DMS114 treated with DMSO at 0.1 percent for 48 hours (cell line): Measurements from ENCODE around the gene CRAMP1.

Source experiments
- DNase-seq: peaks from one replicate; lab custom pipeline; 2025; ENCODE audit not compliant: unreplicated experiment; lab: John Stamatoyannopoulos, UW

Gene CRAMP1

DNA sequence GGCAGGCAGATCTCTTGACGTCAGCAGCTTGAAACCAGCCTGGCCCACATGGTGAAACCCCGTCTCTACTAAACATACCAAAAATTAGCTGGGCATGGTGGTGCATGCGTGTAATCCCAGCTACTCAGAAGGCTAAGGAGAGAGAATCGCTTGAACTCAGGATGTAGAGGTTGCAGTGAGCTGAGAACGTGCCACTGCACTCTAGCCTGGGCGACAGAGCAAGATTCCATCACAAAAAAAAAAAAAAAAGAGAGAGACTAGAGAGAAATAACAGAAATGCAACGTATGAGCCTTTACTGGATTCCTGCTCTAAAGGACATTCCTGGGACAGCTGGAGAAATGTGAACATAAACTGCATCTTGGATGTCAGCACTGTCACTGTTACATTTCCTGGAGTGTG, 11.1 kb upstream of the CRAMP1 start:
- no peak for DNase-seq

DNA sequence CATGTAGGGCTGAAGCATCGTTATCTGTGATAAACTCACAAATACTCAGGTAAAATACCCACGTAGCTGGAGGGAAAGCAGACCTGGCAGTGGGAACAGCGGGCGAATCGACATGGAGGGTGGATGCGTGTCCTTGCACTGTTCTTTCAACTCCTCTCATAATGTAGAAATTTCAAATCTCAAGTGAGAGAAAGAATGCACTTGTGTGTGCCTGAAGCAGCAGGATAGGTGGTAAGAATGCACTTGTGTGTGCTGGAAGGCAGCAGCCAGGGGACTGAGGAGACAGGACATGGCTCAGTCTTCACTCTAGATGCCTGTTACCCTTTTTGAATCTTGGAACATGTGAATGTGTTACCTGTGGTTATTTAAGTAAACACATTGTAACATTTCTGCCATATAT, 10.7 kb upstream of the CRAMP1 start:
- no peak for DNase-seq

DNA sequence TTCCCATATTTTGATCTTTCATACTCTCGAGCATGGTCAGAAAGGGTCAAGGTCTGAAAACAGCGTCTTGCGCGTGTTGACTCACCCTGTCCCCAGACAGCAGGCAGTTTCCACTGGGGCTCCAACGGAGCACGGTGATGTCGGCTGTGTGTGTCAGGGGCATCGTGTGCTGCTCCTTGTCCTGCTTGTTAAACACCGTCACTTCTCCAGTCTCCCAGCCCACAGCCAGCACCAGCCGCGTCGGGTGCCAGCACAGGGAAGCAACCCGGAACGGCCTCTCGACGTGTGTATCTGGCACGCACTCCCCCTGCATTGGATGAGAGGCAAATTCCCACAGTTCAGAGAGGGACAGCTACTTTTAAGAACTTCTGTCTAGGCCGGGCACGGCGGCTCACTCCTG, 9.9 kb upstream of the CRAMP1 start:
- no peak for DNase-seq

DNA sequence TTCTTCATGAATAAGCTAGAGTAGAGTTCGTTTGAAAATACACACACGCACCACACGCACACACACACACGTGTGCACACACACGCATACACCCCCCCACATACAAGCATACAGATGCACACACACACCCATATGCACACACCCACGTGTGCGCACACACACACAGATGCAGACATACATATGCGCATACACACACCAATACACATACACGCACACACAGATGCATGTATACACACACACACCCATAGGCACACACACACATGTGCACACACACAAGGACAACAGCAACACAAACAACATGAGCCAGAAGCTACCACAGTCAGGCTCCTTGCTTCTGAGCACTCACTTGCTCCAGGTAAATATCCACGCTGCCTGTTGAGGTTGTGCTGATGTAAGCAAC, 5.4 kb upstream of the CRAMP1 start:
- DNase-seq, result no peak

DNA sequence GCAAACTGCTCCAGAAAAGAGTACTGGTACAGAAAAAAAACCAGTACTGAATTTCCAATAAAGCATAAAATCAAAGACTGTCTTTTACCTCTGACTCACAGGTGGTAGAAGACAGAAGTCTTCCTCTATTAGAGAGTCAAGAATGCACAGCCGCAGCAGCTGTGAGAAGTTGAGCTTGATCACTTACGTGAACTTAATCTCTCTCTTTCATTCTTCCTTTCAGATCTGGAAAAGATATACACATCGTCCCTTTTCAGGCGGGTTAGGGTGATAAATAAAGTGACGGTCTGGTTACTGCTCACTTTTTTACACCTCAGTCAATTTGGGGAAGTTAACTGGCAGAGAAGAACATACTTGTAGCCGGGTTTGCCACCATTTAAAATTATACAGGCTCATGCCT, 4.2 kb upstream of the CRAMP1 start:
- DNase-seq, result no peak

DNA sequence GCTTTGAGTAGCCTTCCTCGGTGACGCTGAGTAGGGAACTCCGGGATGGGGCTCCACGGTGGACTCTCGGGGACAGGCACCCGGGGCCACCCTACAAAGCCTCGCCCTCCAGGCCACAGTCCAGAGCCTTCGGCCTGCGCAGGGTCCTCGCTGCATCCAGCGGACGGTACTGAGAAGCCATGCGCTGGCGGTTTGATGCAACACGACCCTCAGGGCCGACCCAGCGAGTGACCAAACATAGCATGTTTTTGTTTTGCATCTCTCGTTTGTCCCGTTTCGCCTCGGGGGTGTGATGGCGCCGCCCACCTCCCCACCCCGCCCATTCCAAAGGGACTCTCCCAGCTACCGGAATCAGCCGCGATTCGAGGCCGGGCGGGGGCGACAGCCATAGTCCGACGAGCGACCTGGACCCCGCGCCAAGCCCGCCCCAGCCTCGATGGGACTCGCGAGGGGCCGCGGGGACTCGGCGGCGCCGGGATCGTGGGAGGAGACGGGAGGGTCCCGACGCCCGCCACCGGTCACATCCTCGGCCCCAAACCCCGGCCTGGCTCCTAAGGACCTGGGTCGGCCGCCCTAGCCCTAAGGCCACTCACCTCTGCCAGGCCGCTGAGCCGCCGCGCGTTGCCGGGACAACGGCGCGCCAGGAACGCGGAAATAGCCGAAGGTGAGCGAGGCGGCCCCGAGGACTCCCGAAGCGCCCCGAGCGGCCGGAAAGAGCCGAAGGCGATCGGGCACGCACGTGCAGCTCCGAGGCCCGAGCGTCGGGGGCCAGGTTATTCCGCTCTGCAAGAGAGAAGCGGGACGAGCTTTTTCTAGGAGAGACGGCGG, 1.9 kb upstream of the CRAMP1 start:
- DNase-seq, result peak; percentile 72

DNA sequence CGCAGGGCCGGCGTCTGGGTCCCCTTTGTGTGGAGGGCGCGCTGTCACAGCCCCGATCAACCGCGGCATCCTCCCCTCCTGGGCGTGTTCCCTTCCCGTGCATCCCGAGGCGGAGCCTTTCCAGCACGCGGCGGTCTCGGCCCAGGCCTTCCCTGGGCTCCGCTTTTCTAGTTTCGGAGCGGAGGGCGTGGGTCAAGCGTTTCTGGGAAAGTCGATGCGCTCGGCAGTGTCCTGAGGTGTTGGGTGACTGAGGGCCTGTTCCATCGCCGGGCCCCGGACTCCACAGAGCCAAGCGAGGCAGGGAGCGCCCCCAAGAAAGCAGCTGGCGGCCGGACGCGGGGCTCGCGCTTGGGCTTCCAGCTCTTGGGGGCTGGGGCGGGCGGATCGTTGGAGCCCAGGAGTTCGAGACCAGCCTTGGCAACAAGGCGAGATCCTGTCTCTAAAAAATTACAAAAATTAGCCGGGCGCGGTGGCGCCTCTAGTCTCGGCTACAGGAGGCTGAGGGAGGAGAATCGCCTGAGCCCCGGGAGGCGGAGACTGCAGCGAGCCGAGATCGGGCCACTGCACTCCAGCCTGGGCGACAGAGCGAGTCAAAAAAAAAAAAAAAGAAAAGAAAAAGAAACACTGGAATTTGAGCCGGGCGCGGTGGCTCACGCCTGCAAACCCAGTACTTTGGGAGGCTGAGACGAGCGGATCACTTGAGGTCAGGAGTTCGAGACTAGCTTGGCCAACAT, 1.1 kb upstream of the CRAMP1 start:
- peak; percentile 67 for DNase-seq

DNA sequence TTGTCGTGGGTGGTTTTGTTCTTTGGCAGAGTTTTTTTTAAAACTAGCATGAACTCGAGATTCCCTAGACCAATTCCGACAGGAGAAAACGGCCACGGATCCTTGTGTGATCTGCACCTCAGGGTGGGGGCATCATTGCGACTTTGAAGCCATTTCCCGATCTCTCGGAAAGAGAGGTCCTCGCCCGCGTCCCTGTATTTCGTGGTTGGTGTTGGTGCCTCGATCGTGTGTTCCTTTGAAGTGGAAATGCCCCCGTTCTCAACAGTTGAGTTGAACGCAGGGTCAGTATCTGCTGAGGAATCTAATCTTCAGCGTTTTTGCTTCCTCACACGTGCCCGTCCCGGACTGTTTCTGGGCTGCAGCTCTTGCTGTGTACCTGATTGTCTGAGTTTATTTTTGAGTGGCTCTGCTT, 1.1 kb downstream of the CRAMP1 start:
- no peak for DNase-seq

DNA sequence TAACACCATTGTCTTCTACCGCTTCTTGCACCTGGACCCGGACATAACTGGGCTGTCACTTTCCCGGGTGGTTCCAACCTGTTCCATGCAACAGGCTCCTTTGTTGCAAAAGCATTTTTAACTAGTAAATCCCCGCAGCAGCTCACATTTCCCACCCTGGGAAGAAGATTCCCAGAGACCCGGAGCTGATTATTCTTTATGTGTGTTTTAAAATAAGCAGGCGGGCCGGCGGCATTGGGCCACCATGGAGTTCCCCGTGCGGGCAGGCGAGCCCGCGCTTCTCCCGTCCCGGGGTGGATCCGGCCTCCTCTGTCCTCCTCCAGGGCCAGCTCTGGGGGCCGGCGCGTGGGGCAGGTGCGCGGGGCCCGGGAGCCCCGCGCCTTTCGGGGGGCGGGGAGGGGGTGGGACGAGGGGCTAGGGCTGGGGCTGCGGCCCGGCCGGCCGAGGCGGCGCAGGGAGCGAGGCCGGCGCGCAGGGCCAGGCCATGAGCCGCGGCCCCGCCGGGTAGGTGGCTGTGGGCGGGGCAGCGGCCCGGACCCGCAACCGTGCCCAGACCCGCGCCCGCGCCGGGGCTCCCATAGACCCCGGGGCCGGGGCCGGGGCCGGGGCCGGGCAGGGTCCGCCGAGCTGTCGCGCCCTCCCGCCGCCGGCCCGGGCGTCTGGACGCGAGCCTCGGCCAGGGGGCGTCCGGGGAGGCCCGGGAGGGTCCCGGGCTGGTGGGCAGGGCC, 1.7 kb downstream of the CRAMP1 start:
- no peak for DNase-seq

DNA sequence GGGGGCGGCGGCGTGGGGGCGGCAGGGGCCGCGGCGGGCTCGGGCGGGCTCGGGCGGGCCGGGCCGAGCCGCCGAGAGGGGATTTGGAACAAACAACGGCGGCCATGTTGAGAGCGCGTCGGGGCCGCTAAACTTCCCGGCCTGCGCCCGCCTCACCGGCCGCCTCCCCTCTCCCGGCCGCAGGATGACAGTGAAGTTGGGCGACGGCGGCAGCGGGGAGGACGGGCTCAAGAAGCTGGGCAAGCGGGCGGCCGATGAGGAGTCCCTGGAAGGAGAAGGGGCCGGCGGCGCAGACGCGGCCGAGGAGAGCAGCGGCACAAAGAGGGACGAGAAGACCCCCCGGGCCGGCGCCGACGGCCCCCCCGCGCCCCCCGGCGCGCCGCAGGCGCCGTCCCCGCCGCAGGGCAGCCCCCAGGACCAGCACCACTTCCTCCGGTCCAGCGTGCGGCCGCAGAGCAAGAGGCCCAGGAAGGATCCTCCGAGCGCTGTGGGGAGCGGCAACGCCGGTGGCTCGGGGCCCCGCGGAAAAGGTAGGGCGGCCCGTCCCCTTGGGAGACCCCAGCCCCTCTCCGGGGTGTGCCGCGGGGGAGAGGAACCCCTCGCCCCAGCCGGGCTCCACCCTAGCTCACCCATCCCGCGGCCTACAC, 2.4 kb downstream of the CRAMP1 start:
- DNase-seq, result no peak

DNA sequence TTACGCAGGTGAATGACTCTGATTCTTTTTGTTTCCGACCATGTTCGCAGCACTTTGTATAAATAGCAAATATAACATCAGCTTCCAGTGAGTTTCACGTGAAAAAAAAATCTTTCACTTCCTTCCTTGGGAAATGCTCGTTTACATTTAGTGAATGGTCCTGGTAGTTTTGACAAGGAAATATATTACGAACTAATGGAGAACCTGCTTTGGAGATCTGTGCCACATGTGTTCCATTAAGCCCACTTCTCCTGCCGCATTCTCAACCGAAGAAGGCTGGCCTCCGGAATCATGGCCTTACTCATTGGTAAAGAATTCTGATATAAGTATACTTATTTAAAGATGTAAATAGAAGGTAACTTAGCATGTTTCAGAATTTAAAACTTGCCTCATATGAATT, 3.6 kb downstream of the CRAMP1 start:
- DNase-seq, result no peak

DNA sequence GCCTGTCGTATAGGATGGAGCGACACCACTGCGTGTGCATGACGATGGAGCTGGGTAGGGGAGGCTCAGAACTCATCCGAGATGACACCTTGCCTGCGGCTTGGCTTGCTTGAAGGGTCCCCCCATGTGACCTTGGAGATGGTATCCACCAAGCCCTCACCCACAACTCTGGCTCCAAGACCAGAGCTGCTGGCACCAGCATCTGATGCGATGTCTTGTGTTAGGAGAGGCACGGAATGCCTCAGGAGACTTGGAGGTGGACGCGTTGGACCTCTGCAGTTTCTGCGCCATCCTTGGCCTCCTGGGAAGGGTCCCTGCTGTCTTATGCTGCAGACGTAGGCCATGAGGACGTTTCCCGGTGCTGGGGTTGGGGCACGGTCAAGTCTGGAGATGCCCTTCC, 7.8 kb downstream of the CRAMP1 start:
- DNase-seq, result no peak

DNA sequence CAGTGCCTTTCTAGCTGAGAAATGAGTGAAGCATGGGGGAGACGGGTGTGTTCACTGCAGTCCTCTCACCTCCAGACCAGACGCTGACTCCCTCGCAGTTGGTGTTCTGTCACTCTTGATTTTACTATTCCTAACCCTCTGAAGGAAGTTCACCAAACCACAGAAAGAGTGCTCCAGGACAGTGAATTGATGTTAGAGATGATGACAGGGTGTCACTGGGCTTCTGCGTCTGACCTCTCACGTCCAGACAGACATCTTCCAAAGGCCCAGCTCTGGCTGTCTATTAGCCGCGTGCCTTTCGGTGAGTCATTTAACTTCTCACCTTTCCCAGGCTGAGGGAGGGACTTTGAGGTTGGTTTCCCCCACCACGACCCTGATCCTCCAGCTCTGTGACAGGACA, 8.2 kb downstream of the CRAMP1 start:
- DNase-seq, result no peak

DNA sequence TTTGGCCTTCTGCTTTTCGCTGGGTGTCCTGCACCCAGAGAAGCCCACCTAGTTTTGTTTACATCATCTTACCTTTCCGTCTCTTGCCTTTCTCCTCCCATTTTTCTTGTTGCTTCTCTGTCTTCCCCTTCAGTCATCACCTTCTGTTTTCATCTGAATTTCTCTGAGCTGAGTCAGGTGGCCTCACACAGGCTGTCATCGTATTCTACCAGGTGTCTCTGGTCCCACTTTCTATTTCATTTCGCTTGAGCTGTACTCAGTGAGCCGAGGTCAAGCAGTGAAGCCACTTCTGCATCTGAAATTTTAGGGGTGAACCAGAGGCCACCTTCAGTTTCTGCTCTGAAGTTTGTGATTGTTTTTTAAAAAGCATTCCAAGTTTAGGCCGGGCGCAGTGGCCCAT, 9.7 kb downstream of the CRAMP1 start:
- DNase-seq, result no peak

DNA sequence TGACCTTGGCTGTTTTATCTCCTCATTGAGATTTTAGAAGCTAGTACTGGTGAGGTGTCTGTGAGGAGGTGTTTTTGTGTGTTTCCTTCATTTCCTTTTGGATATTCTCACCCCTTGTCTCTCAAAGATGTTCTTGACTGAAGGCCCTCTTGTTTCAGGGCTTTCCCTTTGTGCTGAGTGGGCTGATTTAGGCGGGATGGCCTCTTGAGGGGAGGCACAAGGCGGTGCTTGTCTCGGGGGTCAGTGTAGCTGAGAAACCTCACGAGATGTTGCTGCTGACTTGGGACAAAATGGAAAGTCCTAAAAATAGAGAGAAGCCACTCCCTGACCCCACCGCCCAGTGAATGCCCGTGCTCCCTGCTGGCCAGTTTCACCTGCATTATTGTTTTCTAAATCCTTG, 14.2 kb downstream of the CRAMP1 start:
- DNase-seq, result no peak

DNA sequence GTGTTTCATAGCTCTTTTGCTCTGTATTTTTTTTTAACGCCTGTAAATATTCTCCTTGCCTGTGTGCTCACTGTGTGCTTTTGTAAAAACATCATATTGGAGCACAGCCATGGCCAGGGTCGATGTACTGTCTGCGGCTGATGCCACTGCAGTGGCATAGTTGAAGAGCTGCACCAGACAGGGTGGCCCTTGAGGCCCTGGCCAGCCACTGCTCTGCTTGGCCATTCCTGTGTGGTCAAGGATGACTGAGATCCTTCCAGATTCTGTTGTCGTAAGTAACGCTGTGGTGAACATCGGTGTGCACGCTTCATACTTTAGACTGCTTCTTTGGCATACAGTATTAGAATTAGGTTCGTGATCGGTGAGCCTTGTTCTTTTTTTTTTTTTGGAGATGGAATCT, 14.6 kb downstream of the CRAMP1 start:
- DNase-seq, result no peak

DNA sequence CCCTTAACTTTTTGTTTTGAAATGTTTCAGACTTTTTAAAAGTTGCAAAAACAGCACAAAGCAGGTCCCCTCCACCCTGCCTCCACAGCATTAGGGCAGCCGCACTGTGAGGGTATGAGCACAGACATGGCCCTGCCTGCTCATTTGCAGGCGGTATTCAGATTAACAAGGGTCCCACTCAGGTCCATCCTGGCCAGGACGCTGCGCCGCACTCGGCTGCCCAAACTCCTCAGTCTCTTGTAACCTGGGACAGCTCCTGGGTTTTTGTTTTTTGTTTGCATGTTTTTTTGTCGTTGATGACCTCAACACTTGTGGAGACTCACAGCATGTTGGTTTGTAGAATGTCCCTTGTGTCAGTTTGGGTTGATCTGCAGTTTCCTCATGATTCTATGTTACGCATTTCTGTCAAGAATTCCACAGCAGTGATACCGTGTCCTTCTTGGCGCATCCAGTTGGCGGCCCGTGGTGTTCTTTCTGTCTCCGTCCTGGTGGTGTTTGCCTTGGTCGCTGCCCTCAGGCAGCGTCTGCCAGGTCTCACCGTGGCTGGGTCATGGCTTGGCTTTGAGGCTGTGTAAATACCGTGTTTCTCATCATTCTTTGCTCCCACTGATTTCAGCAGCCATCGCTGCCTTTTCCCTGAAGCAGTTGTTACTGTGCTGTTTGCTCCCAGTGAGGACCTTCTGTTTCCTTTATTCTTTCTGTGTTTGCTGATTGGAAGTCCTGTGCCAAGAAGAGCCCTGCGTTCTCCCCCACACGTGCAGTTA, 18.5 kb downstream of the CRAMP1 start:
- DNase-seq, result no peak

DNA sequence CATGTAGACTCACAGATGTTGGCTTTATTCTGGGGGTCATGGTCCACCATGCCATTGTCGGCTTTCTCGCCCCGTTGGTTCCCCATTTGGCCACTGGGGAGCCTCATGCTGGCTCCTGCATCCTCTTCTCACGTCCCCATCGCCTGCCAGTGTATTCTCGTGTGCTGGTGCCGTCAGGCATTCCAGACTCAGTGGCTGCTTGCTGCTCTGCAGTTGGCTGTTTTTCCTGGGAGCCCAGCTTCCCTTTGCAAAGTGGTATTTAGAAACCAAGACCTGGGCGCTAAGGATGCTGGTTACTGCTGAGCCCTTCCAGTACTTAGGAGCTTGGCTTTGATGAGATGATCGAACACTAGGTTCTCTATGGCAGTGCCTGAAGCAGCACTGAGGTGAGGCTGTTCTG, 19.1 kb downstream of the CRAMP1 start:
- DNase-seq, result no peak

DNA sequence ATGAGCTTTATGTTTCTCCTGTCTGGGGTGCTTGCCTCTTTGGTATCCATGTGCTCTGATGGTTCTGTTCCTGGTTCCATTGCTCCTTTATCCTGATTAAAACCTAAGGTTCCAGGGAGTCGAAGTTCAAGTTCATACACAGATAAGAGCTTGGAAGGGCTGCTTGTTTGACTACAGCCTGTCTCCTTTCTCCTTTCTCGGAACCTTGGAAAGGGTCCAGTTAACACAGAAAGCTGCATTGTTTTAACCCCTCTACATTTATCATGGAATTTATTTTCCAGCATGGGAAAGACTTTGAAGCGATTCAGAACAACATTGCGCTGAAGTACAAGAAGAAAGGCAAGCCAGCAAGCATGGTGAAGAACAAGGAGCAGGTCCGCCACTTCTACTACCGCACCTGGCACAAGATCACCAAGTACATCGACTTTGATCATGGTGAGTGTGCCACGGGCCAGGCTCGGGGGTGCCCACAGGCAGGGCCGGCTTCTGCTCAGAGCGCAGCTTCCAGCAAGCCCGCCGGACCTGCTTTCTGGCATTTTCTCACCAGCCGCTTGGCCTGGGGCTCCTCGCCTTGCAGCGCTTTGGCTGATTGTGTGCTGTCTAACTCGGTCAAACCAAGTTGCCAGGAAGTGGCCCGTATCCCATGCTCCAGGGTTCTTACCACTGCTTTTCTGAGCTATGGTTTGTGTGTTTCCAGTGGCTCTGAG, 19.9 kb downstream of the CRAMP1 start:
- no peak for DNase-seq

DNA sequence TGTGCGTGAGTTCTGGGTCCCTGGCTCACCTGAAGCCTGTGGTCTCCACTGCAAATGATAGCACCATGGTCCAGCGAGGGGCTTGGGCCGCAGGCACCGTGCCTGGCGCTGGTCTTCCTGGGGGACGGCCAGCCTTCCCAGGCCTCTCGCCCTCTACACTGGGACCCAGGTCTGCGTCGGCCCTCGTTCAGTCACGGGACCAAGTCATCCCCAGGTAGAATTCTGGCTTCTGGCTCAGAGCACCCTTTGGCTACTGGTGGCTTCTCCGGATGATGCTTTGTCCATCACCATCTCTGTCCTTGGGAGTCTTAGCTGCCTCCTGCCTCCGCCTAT, 20.4 kb downstream of the CRAMP1 start:
- no peak for DNase-seq
